Common myeloid progenitor, CD34-positive (primary cell): ENCODE measurements around the gene CCDC124.

Source experiments
- CTCF ChIA-PET: fragments of 350-600 bp; sonication (Branson Sonifier 250); formaldehyde crosslinking; loops from one replicate; lab custom pipeline; 2021; ENCODE audit warnings: antibody characterized with exemption; lab: Charles Lee
- POLR2A ChIA-PET: fragments of 350-600 bp; sonication (Branson Sonifier 250); formaldehyde crosslinking; loops from one replicate; lab custom pipeline; 2021; ENCODE audit warnings: antibody characterized with exemption; lab: Charles Lee
- DNase-seq, 3 donors: peaks; one replicate each; pipeline versions ENCODE4 v3.0.0 to v3.0.0-alpha.2; 2013
- H3K27ac ChIP-seq, 2 experiments: 1 replicate in 1 of 2; 2 replicates in 1 of 2; pipeline ENCODE4 v1.7.0; 2013; ENCODE audit warnings: inconsistent platforms in 2 of 2, low read length in 2 of 2, mild to moderate bottlenecking in 2 of 2, low read depth in 1 of 2, moderate library complexity in 1 of 2; ENCODE audit not compliant: severe bottlenecking in 2 of 2, insufficient read depth in 1 of 2, poor library complexity in 1 of 2
- H3K27me3 ChIP-seq, 5 experiments: replicated peaks in 2 of 5; 1 replicate in 3 of 5; 2 replicates in 2 of 5; pipeline versions ENCODE4 v1.6.1 to v1.7.0; 2013; ENCODE audit warnings: low read length in 4 of 5, mild to moderate bottlenecking in 2 of 5, moderate library complexity in 2 of 5, inconsistent platforms in 1 of 5; ENCODE audit not compliant: insufficient read depth in 5 of 5, control insufficient read depth in 4 of 5
- H3K36me3 ChIP-seq, 4 experiments: 1 replicate in 2 of 4; 2 replicates in 2 of 4; pipeline versions ENCODE4 v1.6.1 to v1.7.0; 2013; ENCODE audit warnings: low read length in 3 of 4, control low read depth in 1 of 4, mild to moderate bottlenecking in 1 of 4; ENCODE audit not compliant: control insufficient read depth in 4 of 4, insufficient read depth in 4 of 4
- H3K4me1 ChIP-seq, 4 experiments: 1 replicate in 3 of 4; 2 replicates in 1 of 4; pipeline versions ENCODE4 v1.6.1 to v1.7.1; 2013; ENCODE audit warnings: low read length in 3 of 4, mild to moderate bottlenecking in 3 of 4, control low read depth in 1 of 4, inconsistent platforms in 1 of 4, moderate library complexity in 1 of 4; ENCODE audit not compliant: control insufficient read depth in 4 of 4, insufficient read depth in 4 of 4; ENCODE audit errors: control extremely low read depth in 1 of 4
- H3K4me3 ChIP-seq, 7 experiments: 1 replicate in 4 of 7; 2 replicates in 3 of 7; pipeline versions ENCODE4 v1.5.1 to v1.7.0; 2013; ENCODE audit warnings: mild to moderate bottlenecking in 7 of 7, low read length in 6 of 7, moderate library complexity in 6 of 7, inconsistent platforms in 2 of 7, low read depth in 2 of 7, control low read depth in 1 of 7; ENCODE audit not compliant: insufficient read depth in 4 of 7, control insufficient read depth in 1 of 7; ENCODE audit errors: extremely low read depth in 1 of 7
- H3K9me3 ChIP-seq, 5 experiments: 1 replicate in 4 of 5; 2 replicates in 1 of 5; pipeline versions ENCODE4 v1.6.1 to v1.7.1; 2013; ENCODE audit warnings: low read length in 4 of 5, mild to moderate bottlenecking in 2 of 5, inconsistent platforms in 1 of 5, low read depth in 1 of 5, moderate library complexity in 1 of 5; ENCODE audit not compliant: control insufficient read depth in 4 of 5, insufficient read depth in 2 of 5; ENCODE audit errors: control extremely low read depth in 1 of 5
- WGBS: methylation state at CpG from one replicate; pipeline ENCODE4 v1.1.5; 2013; ENCODE audit not compliant: insufficient coverage; 5-methylcytosine and 5-hydroxymethylcytosine counted together

The CCDC124 gene

DNA sequence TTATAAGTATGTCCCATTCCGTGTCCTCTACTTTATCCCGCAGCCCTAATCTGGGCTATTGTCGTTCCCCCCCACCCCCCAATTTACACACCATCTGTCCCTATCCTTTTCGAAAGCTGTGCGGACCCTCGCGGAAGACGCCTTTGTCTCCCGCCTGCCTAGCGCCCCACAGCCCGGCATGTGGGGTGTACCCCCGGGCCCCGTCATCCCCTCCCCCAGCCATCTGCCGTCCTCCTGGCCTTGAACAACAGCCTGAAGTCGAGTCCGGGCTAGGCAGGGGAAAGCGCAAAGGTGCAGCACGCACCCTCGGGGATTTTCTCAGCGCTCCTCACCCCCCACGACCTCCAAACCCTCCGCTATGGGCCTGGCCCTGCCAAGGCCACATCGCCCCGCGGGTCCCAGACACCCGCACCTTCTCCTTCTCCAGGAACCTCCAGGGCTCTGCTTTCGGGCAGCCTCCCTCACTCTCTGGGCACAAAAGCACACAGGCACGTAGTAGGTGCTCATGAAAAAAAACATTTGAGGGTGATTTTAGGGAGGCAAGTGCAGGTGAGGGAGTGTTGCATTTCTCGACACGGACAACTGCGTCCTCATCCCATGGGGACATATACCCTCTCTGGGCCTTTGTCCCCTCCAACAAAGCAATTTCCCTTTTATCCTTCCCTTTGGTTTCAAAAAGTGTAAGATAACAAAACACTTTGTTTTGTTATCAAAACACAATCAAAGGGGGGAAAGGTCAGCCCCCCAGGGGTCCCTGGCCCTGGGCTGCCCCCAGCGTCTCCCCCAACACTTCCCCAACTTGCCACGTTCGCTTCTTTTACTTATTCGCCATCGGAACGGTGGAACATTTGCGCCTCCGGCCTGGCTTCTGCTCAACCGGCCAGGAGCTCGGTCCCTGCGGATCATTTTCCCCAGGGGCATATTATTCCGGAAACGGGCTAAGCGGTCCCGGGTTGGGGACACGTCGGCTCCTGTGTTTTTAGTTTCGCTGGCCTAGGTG, 16.4 kb downstream of the CCDC124 start:
- ChIA-PET POLR2A (interaction anchor here (0.6 to 2.4 kb wide), 2 partner anchors 52 to 98 kb away, joined by 3 to 9 read pairs; no protein-coding TSS in a partner anchor), CTCF (interaction anchor here (0.6 to 7.5 kb wide), 6 partner anchors 9 to 342 kb away, joined by 3 to 86 read pairs (median 3); partner anchors contain the start of gene CCDC124)
- Histone ChIP-seq H3K27me3 (peaks cover 0 to 57% (median 35%) of the 10 kb centered on the region in 5 experiments), H3K27ac (no peak overlapping the region), H3K4me1 (peaks cover 3 to 66% (median 63%) of the 10 kb centered on the region in 4 experiments), H3K4me3 (peak overlapping the region in 4 of 7 experiments; percentile 30 to 66 (median 40)), H3K9me3 (no peaks in the 10 kb centered on the region), H3K36me3 (peaks cover 0 to 6% (median 1%) of the 10 kb centered on the region in 4 experiments)
- DNase-seq, result peak in 1 of 3 donors; percentile 35
- WGBS, result 19% methylated on average over 19 of the region's 49 CpGs

DNA sequence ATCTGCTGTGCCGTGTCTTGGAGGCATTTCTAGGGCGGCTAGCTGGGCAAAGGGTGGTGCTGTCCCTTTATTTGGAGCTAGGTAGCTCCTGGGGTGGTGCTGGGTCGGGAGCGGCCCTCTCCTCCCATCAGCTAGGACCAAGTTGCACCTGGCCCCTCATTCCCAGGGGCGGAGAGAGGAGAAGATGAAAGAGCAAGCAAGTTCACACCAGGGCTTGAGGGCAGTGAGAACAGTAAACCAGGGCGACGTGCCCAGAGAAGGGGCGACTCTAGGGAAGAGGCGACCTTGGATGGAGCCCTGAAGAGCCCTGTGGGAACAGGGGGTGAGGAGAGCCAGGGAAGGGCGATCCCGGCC, 17.1 kb downstream of the CCDC124 start:
- Histone ChIP-seq H3K27me3 (peaks cover 0 to 64% (median 37%) of the 10 kb centered on the region in 5 experiments), H3K4me1 (peaks cover 3 to 66% (median 63%) of the 10 kb centered on the region in 4 experiments), H3K4me3 (peak overlapping the region in 2 of 7 experiments; percentile 40 to 58), H3K27ac (no peak overlapping the region), H3K36me3 (peaks cover 0 to 1% (median 0%) of the 10 kb centered on the region in 4 experiments), H3K9me3 (no peaks in the 10 kb centered on the region)
- POLR2A ChIA-PET, result interaction anchor here (0.6 to 0.9 kb wide), 2 partner anchors 8 to 332 kb away, joined by 3 read pairs; partner anchors contain the start of gene JUND
- 5% methylated on average over 6 of the region's 11 CpGs for WGBS
- CTCF ChIA-PET, result interaction anchor here (0.6 to 1.5 kb wide), 5 partner anchors 9 to 343 kb away, joined by 3 to 5 read pairs (median 3); partner anchors contain the start of gene CCDC124
- no peak for DNase-seq

DNA sequence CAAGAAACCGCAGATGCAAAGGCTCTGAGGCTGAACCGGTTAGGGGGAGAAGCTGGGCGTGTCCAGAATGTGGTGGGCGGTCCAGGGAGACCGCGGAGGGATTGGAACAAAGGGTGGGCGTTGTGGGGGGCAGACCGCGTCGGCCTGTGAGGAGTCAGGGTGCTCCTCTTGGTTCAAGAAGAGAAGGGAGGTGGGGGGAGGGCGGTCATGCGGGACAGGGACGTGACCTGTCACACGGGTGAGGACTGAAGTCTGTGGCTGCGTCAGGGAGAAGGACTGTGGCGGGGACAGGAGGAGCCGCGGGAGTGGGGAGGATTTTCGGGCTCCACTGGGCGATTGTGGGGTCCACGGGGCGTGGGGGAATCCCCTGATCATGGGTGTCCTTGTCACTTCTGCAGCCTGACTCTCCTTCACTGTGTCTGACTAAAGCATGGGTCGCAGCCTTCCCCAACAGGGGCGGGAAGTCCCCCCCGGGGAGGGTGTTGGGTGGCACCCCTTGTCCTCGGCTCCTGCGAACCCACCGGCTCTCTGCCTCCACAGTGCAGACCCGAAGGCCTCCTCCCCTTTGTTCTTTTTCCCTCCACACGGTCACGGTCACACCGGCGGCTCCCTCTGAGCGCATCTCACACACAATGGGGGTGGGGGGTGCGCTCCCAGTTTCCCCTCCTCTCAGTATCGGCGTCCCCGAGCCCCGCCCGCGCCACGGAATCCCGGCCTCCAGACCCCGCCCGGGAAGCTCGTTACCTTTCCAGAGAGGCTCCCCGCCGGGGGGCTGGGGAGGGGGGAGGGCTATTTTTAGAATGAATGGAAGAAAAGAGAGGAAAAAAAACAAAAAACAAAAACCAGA, 17.7 kb downstream of the CCDC124 start:
- CTCF ChIA-PET, result interaction anchor here (0.6 to 1.5 kb wide), 4 partner anchors 10 to 343 kb away, joined by 3 to 5 read pairs (median 3); no protein-coding TSS in a partner anchor
- peak overlapping the region in 1 of 2 experiments; percentile 34 for H3K27ac ChIP-seq
- H3K9me3 ChIP-seq, result no peaks in the 10 kb centered on the region
- DNase-seq, result peak in 2 of 3 donors; percentile 42 to 48
- no peaks in the 10 kb centered on the region for H3K36me3 ChIP-seq
- peaks cover 0 to 66% (median 37%) of the 10 kb centered on the region in 5 experiments for H3K27me3 ChIP-seq
- 0% methylated on average over 35 of the region's 48 CpGs for WGBS
- POLR2A ChIA-PET, result interaction anchor here (0.6 to 0.9 kb wide), 2 partner anchors 7 to 331 kb away, joined by 3 read pairs; partner anchors contain the start of gene JUND
- peaks cover 3 to 66% (median 63%) of the 10 kb centered on the region in 4 experiments for H3K4me1 ChIP-seq
- H3K4me3 ChIP-seq, result peak overlapping the region in 4 of 7 experiments; percentile 40 to 58 (median 44)

DNA sequence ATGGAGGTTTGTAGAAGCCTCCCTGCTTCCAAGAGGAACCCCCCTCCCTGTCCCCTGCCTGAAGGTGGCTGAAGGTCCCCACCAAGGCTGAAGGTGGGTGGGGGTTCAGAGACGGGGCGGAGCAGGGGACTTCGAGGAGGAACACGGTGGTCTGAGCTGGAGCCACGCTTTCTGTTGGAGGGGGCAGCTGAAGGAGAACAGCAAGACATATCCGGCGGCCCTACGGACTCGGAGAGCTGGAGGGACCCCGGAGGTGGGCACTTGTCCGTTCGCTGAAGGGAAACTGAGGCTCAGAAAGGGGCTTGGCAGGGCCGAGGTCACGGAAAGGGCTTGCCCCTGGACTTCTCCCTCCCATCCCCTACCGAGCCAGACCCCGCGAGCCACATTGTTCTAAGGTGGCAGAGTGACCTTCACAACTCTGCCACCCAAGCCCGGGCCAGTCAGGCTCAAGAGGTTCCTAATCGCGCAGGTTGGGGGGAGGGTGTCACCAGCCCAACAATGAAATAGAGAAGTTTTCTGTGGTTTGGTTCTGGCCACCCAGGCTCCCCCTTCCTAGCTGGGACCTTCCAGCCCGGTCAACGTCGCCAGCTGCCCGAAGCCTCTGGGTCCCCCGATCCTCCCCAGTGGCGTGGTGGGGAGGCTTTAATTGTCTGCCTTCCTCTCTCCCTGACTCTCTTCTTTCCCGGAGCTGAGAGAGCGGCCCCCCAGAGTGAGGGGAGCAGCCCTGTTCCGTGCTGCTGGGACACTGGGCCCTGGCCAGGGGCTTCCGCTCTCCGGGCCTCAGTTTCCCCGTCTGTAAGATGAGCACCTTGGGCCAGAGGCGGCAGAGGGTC, 18.6 kb downstream of the CCDC124 start:
- H3K9me3 ChIP-seq, result no peaks in the 10 kb centered on the region
- H3K27me3 ChIP-seq, result peaks cover 0 to 72% (median 37%) of the 10 kb centered on the region in 5 experiments
- no peaks in the 10 kb centered on the region for H3K36me3 ChIP-seq
- under 1% methylated on average over 17 of the region's 33 CpGs for WGBS
- H3K27ac ChIP-seq, result peak overlapping the region in 1 of 2 experiments; percentile 34
- H3K4me3 ChIP-seq, result peak overlapping the region in 5 of 7 experiments; percentile 19 to 48 (median 34)
- H3K4me1 ChIP-seq, result peaks cover 3 to 64% (median 63%) of the 10 kb centered on the region in 4 experiments
- DNase-seq, result peak in 2 of 3 donors; percentile 31 to 44
- POLR2A ChIA-PET, result no interaction called here
- CTCF ChIA-PET, result no interaction called here

DNA sequence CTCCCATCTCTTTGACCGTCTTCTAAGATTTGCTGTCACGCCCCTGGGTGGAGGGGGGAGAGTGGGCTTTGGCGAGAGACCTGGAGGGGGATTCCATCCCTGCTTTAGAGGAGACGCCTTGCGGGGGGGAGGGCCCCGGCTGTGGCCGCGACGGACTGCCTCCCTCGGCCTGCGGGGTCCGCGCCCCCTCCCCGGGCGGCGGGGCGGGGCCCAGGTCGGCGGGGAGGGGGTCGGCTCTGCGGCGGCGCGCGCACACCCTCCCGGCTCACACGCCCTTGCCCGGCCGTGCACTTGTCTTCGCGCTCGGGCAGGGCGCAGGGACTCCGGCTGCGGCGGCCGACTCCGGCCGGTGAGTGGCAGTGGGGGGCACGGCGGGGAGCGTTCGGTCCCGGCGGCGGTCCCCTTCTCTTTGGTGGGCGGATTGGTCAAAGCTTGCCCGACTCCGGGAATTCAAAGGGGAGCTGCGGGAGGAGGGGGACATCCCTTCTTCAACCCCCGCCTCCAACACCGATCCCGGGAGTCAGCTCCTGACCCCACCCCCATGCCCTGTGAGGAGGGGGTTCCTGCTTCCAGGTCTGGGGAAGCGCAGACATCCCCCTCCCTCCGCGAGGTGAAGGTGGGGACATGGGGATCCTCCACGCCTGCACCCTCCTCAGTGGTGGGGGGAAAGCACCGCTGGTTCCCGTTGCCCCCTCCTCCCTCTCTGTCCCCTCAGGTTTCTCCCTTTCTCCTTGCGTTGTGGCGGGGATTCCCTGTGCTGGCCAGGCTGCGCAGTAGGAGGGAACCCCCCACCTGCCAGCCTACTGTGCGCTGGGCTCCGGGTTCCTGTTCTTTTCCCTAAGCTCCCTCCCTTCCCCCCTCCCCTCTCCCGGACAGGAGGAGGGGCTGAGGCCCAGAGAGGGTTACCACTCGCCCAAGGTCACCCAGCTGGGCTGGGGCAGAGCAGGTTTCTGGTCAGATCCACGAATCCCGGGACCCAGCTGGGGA, 19.5 kb downstream of the CCDC124 start:
- CTCF ChIA-PET, result interaction anchor here (1.4 to 1.8 kb wide), 3 partner anchors 11 to 93 kb away, joined by 3 to 5 read pairs (median 3); partner anchors contain the start of gene RPL18A
- peaks cover 0 to 77% (median 37%) of the 10 kb centered on the region in 5 experiments for H3K27me3 ChIP-seq
- DNase-seq, result peak in 2 of 3 donors; percentile 33 to 34
- POLR2A ChIA-PET, result no interaction called here
- H3K9me3 ChIP-seq, result no peaks in the 10 kb centered on the region
- peaks cover 3 to 59% (median 57%) of the 10 kb centered on the region in 4 experiments for H3K4me1 ChIP-seq
- no peak overlapping the region for H3K27ac ChIP-seq
- peak overlapping the region in 5 of 7 experiments; percentile 13 to 35 (median 19) for H3K4me3 ChIP-seq
- 2% methylated on average over 40 of the region's 68 CpGs for WGBS
- H3K36me3 ChIP-seq, result no peaks in the 10 kb centered on the region
